H9 (cell line): Measurements from ENCODE around the gene ARHGAP22. TPM values are rescaled to one million over a fixed set of nuclear protein-coding genes. Genes with fewer than 3 reads are reported as not detected.

Experiments
- DNase-seq: peaks from one replicate; pipeline ENCODE4 v3.0.0-alpha.2; 2017
- H2AFZ ChIP-seq: one replicate; pipeline ENCODE4 v1.6.1; 2013; ENCODE audit warnings: mild to moderate bottlenecking, low read length, control low read depth, moderate library complexity
- H2AK5ac ChIP-seq: 2 replicates; pipeline ENCODE4 v1.6.1; 2013; ENCODE audit warnings: low read length, control low read depth, mixed read lengths; ENCODE audit not compliant: insufficient read length
- H2BK120ac ChIP-seq: one replicate; pipeline ENCODE4 v1.6.1; 2013; ENCODE audit warnings: low read depth, mild to moderate bottlenecking, low read length, control low read depth, inconsistent platforms; ENCODE audit not compliant: poor library complexity, severe bottlenecking
- H2BK12ac ChIP-seq: 2 replicates; pipeline ENCODE4 v1.6.1; 2013; ENCODE audit warnings: low read length, control low read depth, mixed read lengths, low read depth; ENCODE audit not compliant: insufficient read length
- H2BK15ac ChIP-seq: 2 replicates; pipeline ENCODE4 v1.6.1; 2013; ENCODE audit warnings: low read depth, low read length, control low read depth
- H2BK20ac ChIP-seq: one replicate; pipeline ENCODE4 v1.6.1; 2013; ENCODE audit warnings: low read depth, mild to moderate bottlenecking, low read length, control low read depth, inconsistent platforms; ENCODE audit not compliant: poor library complexity, severe bottlenecking
- H2BK5ac ChIP-seq: 2 replicates; pipeline ENCODE4 v1.6.1; 2013; ENCODE audit warnings: low read length, control low read depth, mixed read lengths; ENCODE audit not compliant: insufficient read length
- H3K14ac ChIP-seq: 2 replicates; pipeline ENCODE4 v1.6.1; 2013; ENCODE audit warnings: low read length, control low read depth; ENCODE audit not compliant: insufficient read depth
- H3K18ac ChIP-seq: 2 replicates; pipeline ENCODE4 v1.6.1; 2013; ENCODE audit warnings: low read depth, mild to moderate bottlenecking, mixed read lengths, low read length, control low read depth; ENCODE audit not compliant: insufficient read length
- H3K23ac ChIP-seq: 2 replicates; pipeline ENCODE4 v1.6.1; 2013; ENCODE audit warnings: low read length, control low read depth, mixed read lengths, low read depth; ENCODE audit not compliant: insufficient read length
- H3K23me2 ChIP-seq: 2 replicates; pipeline ENCODE4 v1.6.1; 2013; ENCODE audit warnings: low read depth, mild to moderate bottlenecking, mixed read lengths, low read length, control low read depth; ENCODE audit not compliant: insufficient read length, poor library complexity, severe bottlenecking
- H3K27ac ChIP-seq: 2 replicates; pipeline ENCODE4 v1.5.1; 2013; ENCODE audit warnings: low read length, control low read depth, mixed read lengths, low read depth; ENCODE audit not compliant: insufficient read length
- H3K27me3 ChIP-seq: 2 replicates; pipeline ENCODE4 v1.6.1; 2013; ENCODE audit warnings: low read length, control low read depth, inconsistent platforms; ENCODE audit not compliant: insufficient read depth
- H3K4ac ChIP-seq: 2 replicates; pipeline ENCODE4 v1.6.1; 2013; ENCODE audit warnings: low read depth, mild to moderate bottlenecking, control low read depth, inconsistent platforms, low read length, moderate library complexity
- H3K4me1 ChIP-seq: 2 replicates; pipeline ENCODE4 v1.6.1; 2013; ENCODE audit warnings: low read length, control low read depth, inconsistent platforms; ENCODE audit not compliant: insufficient read depth
- H3K4me2 ChIP-seq: 2 replicates; pipeline ENCODE4 v1.6.1; 2013; ENCODE audit warnings: low read length, control low read depth, mixed read lengths; ENCODE audit not compliant: insufficient read length, insufficient read depth
- H3K56ac ChIP-seq: 2 replicates; pipeline ENCODE4 v1.6.1; 2013; ENCODE audit warnings: low read depth, mild to moderate bottlenecking, mixed read lengths, low read length, control low read depth; ENCODE audit not compliant: insufficient read length
- H3K79me1 ChIP-seq: 2 replicates; pipeline ENCODE4 v1.6.1; 2013; ENCODE audit warnings: low read depth, mild to moderate bottlenecking, moderate library complexity, low read length, control low read depth, inconsistent platforms; ENCODE audit not compliant: insufficient read depth, poor library complexity, severe bottlenecking
- H3K79me2 ChIP-seq: 2 replicates; pipeline ENCODE4 v1.6.1; 2013; ENCODE audit warnings: low read length, control low read depth, inconsistent platforms; ENCODE audit not compliant: insufficient read depth
- H3K9ac ChIP-seq: 2 replicates; pipeline ENCODE4 v1.6.1; 2013; ENCODE audit warnings: low read length, control low read depth, mixed read lengths; ENCODE audit not compliant: insufficient read length; ENCODE audit errors: extremely low read depth
- H3K9me3 ChIP-seq: one replicate; pipeline ENCODE4 v1.6.1; 2013; ENCODE audit warnings: low read depth, low read length, inconsistent platforms; ENCODE audit not compliant: control insufficient read depth
- H3T11ph ChIP-seq: one replicate; pipeline ENCODE4 v1.6.1; 2013; ENCODE audit warnings: mild to moderate bottlenecking, low read length, control low read depth, inconsistent platforms
- H4K20me1 ChIP-seq: one replicate; pipeline ENCODE4 v1.6.1; 2013; ENCODE audit not compliant: control insufficient read depth, insufficient read length, insufficient read depth
- H4K5ac ChIP-seq: 2 replicates; pipeline ENCODE4 v1.6.1; 2013; ENCODE audit warnings: low read depth, mild to moderate bottlenecking, mixed read lengths, low read length, control low read depth; ENCODE audit not compliant: insufficient read length
- H4K8ac ChIP-seq: replicated peaks from 2 replicates; pipeline ENCODE4 v1.6.1; 2013; ENCODE audit warnings: low read length, control low read depth, mixed read lengths, low read depth; ENCODE audit not compliant: insufficient read length
- H4K91ac ChIP-seq: 2 replicates; pipeline ENCODE4 v1.6.1; 2013; ENCODE audit warnings: low read depth, mild to moderate bottlenecking, moderate library complexity, mixed read lengths, low read length, control low read depth; ENCODE audit not compliant: insufficient read length
- H3K27ac Mint-ChIP-seq, 3 experiments: 2 replicates in 2 of 3; 3 replicates in 1 of 3; pipeline ENCODE4 v1.8.0; 2020 to 2021; ENCODE audit warnings: mixed read lengths in 3 of 3, mild to moderate bottlenecking in 1 of 3, moderate library complexity in 1 of 3
- H3K27me3 Mint-ChIP-seq: 2 replicates; pipeline ENCODE4 v1.8.0; 2021; ENCODE audit warnings: low read depth, mild to moderate bottlenecking, moderate library complexity, mixed read lengths
- H3K36me3 Mint-ChIP-seq, 3 experiments: 2 replicates in 2 of 3; 3 replicates in 1 of 3; pipeline ENCODE4 v1.8.0; 2020 to 2021; ENCODE audit warnings: low read depth in 3 of 3, mixed read lengths in 3 of 3; ENCODE audit not compliant: insufficient read depth in 1 of 3
- H3K4me1 Mint-ChIP-seq, 2 experiments: 2 replicates each; pipeline ENCODE4 v1.8.0; 2020; ENCODE audit warnings: mixed read lengths in 2 of 2
- H3K4me3 Mint-ChIP-seq, 2 experiments: 2 replicates in 1 of 2; 3 replicates in 1 of 2; pipeline ENCODE4 v1.8.0; 2020 to 2021; ENCODE audit warnings: mild to moderate bottlenecking in 2 of 2, mixed read lengths in 2 of 2, moderate library complexity in 1 of 2
- H3K9me3 Mint-ChIP-seq, 2 experiments: 2 replicates in 1 of 2; 3 replicates in 1 of 2; pipeline ENCODE4 v1.8.0; 2020; ENCODE audit warnings: mild to moderate bottlenecking in 2 of 2, mixed read lengths in 2 of 2, moderate library complexity in 1 of 2
- WGBS: extraction: QIAGEN DNeasy Blood & Tissue Kit; methylation state at CpG from one replicate; pipeline ENCODE4 v1.1.7; 2013; ENCODE audit warnings: missing lambda C conversion rate, low lambda C conversion rate, mixed read lengths; ENCODE audit not compliant: insufficient read length; ENCODE audit errors: extremely low coverage; 5-methylcytosine and 5-hydroxymethylcytosine counted together
- total RNA-seq: library from RNA; stranded (reverse); gene quantifications from 2 replicates; pipeline ENCODE4 v1.2.1, GENCODE V29; 2021
- TF ChIP-seq, protein P1 (sequence below): fragments of 200-600 bp; sonication (generic); conservative IDR thresholded peaks from 3 replicates; pipeline ENCODE4 v1.8.0; 2021; ENCODE audit warnings: antibody characterized with exemption, mild to moderate bottlenecking

Gene ARHGAP22
- total RNA-seq, 1 experiment from 2014 or later: 7.4 TPM

DNA sequence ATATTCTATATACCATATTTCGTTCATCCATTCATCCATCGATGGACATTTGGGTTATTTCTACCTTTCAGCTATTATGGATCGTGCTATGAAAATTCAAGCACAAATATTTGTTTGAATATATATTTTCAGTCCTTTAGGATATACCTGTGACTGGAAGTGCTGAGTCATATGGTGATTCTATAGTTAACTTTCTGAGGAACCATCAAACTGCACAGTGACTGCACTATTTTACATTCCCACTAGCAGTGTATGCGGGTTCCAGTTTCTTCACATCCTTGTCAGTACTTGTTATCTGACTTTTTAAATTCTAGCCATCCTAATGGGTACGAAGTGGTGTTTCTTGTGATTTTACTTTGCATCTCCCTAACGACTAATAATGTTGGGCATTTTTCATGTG is 194.4 kb downstream of the ARHGAP22 start:
- H2AFZ ChIP-seq: no peak overlapping the region
- H3K79me2 ChIP-seq: no peaks in the 10 kb centered on the region
- no peak overlapping the region for H2BK20ac ChIP-seq
- no peaks in the 10 kb centered on the region for H3K9me3 ChIP-seq
- no peak overlapping the region for H2BK5ac ChIP-seq
- no CpG with 5 or more reads among the region's 6 CpGs for WGBS
- H3K27ac ChIP-seq: no peak overlapping the region
- H3K14ac ChIP-seq: no peak overlapping the region
- H3K23ac ChIP-seq: no peak overlapping the region
- TF ChIP-seq, protein P1, sequence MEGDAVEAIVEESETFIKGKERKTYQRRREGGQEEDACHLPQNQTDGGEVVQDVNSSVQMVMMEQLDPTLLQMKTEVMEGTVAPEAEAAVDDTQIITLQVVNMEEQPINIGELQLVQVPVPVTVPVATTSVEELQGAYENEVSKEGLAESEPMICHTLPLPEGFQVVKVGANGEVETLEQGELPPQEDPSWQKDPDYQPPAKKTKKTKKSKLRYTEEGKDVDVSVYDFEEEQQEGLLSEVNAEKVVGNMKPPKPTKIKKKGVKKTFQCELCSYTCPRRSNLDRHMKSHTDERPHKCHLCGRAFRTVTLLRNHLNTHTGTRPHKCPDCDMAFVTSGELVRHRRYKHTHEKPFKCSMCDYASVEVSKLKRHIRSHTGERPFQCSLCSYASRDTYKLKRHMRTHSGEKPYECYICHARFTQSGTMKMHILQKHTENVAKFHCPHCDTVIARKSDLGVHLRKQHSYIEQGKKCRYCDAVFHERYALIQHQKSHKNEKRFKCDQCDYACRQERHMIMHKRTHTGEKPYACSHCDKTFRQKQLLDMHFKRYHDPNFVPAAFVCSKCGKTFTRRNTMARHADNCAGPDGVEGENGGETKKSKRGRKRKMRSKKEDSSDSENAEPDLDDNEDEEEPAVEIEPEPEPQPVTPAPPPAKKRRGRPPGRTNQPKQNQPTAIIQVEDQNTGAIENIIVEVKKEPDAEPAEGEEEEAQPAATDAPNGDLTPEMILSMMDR: no peak
- no peak overlapping the region for H2BK15ac ChIP-seq
- Mint-ChIP-seq H3K27ac (no peak overlapping the region; a peak in 1 of 7 replicates), H3K4me1 (peaks cover 5% of the 10 kb centered on the region in 2 experiments; a peak in 3 of 4 replicates), H3K36me3 (peaks cover 17 to 40% (median 33%) of the 10 kb centered on the region in 3 experiments), H3K9me3 (peaks cover 11 to 12% of the 10 kb centered on the region in 2 experiments), H3K27me3 (no peaks in the 10 kb centered on the region), H3K4me3 (no peak overlapping the region)
- H3K79me1 ChIP-seq: no peaks in the 10 kb centered on the region
- no peaks in the 10 kb centered on the region for H4K20me1 ChIP-seq
- H3K27me3 ChIP-seq: no peaks in the 10 kb centered on the region
- H2BK120ac ChIP-seq: no peak overlapping the region
- no peak overlapping the region for H4K91ac ChIP-seq
- H3K4me1 ChIP-seq: no peaks in the 10 kb centered on the region
- H3K4me2 ChIP-seq: no peak overlapping the region
- no peak overlapping the region for H4K8ac ChIP-seq
- no peak overlapping the region for H3K4ac ChIP-seq
- no peak overlapping the region for H3K56ac ChIP-seq
- H4K5ac ChIP-seq: no peak overlapping the region
- DNase-seq: no peak
- no peak overlapping the region for H3K9ac ChIP-seq
- H2BK12ac ChIP-seq: no peak overlapping the region
- no peak overlapping the region for H2AK5ac ChIP-seq
- no peaks in the 10 kb centered on the region for H3K23me2 ChIP-seq
- no peak overlapping the region for H3T11ph ChIP-seq
- no peak overlapping the region for H3K18ac ChIP-seq
